Skeletal muscle cell (primary cell): ENCODE results near the gene NAGLU.

Experiments used
- DNase-seq: peaks from one replicate; pipeline ENCODE4 v3.0.0-alpha.2; 2010; ENCODE audit warnings: low read depth
- H3K4me3 ChIP-seq: 2 replicates; pipeline ENCODE4 v1.5.1; 2011; ENCODE audit warnings: low read depth, mild to moderate bottlenecking, control low read depth, low read length, moderate library complexity

The NAGLU gene

DNA sequence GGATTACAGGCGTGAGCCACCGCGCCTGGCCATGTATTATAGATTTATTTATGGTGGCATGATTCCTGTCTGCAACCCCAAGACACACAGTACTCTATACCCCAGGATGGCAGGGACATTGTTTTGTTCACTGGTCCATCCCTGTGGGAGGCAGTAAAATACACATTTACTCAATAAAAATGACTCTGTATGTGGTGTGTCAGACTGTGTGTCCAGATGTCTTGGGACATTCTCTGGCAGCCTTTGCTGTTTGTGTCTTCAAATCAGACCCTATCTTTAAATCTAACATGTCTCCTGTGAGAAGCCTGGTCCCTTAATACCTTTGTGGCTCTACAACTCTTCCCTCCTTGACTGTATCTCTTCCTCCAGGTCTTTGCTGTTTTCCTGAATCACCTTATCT is 24.2 kb downstream of the NAGLU start:
- no peak for DNase-seq

GRCh38 chr17:42561897-42562387 is 25.9 kb downstream of the NAGLU start, which contains the start of gene COASY:
TSS of gene COASY (plus strand) at chr17:42562148. CDS start at chr17:42562623, 475 bp downstream.
- H3K4me3 ChIP-seq = peak within 1 kb of the TSS; percentile 80
- peak; percentile 92 for DNase-seq

More for the DNA sequence above, 24.2 kb downstream of the NAGLU start:
- no peak overlapping the region for H3K4me3 ChIP-seq

DNA sequence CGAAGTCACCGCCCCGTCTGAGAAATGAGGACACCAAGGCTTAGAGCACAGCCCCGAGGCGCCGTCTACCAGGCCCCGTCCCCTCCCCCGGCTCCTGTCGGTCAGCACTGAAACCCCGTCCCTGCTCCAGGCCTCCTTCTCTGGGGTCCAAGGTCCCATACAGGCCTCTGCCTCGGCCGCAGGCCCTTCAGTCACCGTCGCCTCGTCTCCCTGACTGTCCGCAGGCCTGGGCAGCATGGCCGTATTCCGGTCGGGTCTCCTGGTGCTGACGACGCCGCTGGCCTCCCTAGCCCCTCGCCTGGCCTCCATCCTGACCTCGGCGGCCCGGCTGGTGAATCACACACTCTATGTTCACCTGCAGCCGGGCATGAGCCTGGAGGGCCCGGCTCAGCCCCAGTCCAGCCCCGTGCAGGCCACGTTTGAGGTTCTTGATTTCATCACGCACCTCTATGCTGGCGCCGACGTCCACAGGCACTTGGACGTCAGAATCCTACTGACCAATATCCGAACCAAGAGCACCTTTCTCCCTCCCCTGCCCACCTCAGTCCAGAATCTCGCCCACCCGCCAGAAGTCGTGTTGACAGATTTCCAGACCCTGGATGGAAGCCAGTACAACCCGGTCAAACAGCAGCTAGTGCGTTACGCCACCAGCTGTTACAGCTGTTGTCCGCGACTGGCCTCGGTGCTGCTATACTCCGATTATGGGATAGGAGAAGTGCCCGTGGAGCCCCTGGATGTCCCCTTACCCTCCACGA is 26.5 kb downstream of the NAGLU start:
- H3K4me3 ChIP-seq = peak overlapping the region; percentile 80
- no peak for DNase-seq

- DNase-seq = no peak
Observed at GRCh38 chr17:42563143-42563509, 27.1 kb downstream of the NAGLU start.

GRCh38 chr17:42563543-42563942 is 27.5 kb downstream of the NAGLU start:
- H3K4me3 ChIP-seq = peak overlapping the region; percentile 80
- no peak for DNase-seq

More at GRCh38 chr17:42563143-42563509, 27.1 kb downstream of the NAGLU start:
- H3K4me3 ChIP-seq = peak overlapping the region; percentile 80

DNA sequence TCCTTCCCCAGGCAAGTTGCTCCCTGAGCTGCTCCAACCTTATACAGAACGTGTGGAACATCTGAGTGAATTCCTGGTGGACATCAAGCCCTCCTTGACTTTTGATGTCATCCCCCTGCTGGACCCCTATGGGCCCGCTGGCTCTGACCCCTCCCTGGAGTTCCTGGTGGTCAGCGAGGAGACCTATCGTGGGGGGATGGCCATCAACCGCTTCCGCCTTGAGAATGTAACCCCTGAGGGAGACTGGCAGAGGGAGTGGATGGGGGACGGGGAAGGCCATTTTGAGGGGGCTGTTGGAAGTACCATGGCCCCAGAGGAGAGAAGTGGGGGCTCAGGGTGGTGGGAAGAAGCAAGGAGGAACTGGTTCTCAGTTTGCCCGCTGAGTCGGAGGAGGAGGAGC is 27.9 kb downstream of the NAGLU start:
- H3K4me3 ChIP-seq = no peak overlapping the region
- DNase-seq = no peak

- H3K4me3 ChIP-seq = no peak overlapping the region
- DNase-seq = no peak
Observed at GRCh38 chr17:42564815-42565522, 28.9 kb downstream of the NAGLU start.

- H3K4me3 ChIP-seq = no peak overlapping the region
- DNase-seq = no peak
Observed at GRCh38 chr17:42565523-42566214, 29.6 kb downstream of the NAGLU start.

GRCh38 chr17:42566215-42566882 is 30.3 kb downstream of the NAGLU start:
- no peak for DNase-seq
- H3K4me3 ChIP-seq = peak overlapping the region; percentile 86

DNA sequence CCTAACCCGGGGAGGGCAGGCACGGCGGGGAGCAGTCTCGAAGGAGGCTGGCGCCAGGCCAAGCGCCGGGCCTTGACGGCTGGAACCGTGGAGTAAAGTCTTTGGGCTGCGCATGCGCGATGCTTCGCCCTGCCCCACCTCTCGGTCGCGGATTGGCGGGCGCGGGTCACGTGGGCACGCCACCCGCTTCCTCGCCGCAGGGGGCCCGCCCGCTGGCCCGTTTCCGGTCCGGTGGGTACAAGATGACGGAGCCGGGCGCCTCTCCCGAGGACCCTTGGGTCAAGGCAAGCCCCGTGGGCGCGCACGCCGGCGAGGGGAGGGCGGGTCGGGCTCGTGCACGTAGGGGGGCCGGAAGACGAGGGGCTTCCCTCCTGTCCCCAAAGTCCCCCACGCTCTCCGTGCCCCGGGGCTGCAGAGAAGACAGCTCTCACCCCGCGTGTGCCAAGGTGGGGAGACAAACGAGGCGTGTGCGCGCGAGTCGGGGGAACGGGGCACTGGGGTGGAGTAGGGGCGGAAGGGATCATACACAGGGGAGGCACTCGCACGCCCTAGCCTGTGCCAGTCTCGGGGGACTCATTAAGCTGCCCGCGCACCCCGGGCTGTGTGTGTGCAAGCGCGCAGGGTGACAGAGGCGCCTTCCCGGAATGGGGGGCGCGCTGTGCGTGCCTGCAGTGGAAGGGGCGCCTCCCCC is 31.0 kb downstream of the NAGLU start, which contains the start of gene MLX:
MLX (plus strand) TSS at position 218 of the 691 bp plus-strand sequence; CDS start at position 243, 25 bp downstream.
- H3K4me3 ChIP-seq = peak within 1 kb of the TSS; percentile 86
- peak; percentile 64 for DNase-seq

GRCh38 chr17:42568341-42569111 is 32.5 kb downstream of the NAGLU start:
- no peak overlapping the region for H3K4me3 ChIP-seq

GRCh38 chr17:42571435-42572225 is 35.6 kb downstream of the NAGLU start:
- H3K4me3 ChIP-seq = no peak overlapping the region
- DNase-seq = no peak

More at GRCh38 chr17:42568341-42569111, 32.5 kb downstream of the NAGLU start:
- DNase-seq = no peak

GRCh38 chr17:42573095-42573494 is 37.1 kb downstream of the NAGLU start:
- DNase-seq = no peak
- H3K4me3 ChIP-seq = no peak overlapping the region

DNA sequence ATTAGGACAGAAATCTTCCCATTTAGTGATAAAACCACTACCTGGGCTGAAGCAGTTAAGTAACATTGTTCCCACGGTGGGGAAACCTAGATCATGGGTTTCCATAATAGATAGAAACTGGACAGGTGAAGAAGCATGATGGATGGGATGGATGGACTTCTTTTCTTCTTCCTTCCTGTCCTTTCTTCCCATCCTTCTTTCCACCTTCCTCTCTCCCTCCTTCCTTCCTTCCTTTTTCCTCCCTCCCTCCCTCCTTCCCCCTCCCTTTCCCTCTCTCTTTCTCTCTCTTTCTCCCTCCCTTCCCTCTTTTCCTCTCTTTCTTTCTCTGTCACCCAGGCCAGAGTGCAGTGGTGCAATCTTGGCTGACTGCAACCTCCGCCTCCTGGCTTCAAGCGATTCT is 38.4 kb downstream of the NAGLU start:
- no peak overlapping the region for H3K4me3 ChIP-seq
- no peak for DNase-seq

DNA sequence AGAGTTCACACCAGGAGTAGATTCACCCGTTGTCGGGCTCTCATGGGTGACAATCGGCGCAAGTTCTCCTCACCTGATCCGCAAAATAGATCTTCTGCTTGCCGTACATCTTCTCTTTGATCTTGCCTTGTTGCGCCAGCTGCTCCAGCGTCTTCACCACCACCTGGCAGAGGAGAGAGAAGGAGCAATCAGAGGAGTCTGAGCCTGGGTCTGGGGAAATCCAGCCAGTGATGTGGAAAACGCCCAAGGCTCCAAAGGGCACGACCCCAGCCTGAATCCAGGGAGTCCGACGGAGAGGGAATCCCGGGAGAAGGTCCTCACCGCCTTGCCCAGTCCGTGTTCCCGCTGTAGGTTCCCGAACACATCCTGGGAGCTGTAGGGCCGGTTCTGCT is 41.1 kb downstream of the NAGLU start:
- DNase-seq = no peak
- peak overlapping the region; percentile 75 for H3K4me3 ChIP-seq

GRCh38 chr17:42577532-42578281 is 41.7 kb downstream of the NAGLU start, which contains the start of gene PSMC3IP:
TSS of gene PSMC3IP (minus strand) at chr17:42577729. CDS start at chr17:42577686, 43 bp downstream.
- H3K4me3 ChIP-seq = peak within 1 kb of the TSS; percentile 75
- DNase-seq = peak; percentile 70
